Measurements from ENCODE around the gene CXCR4.

The CXCR4 gene

GRCh38 chr2:136131961-136132824 lies 14.2 kb upstream of the CXCR4 start:
- no peak overlapping the region for H3K4me3 ChIP-seq (ENCODE audit: low read length)
- DNase-seq (ENCODE audit: low read depth): no peak
- no peak for TF ChIP-seq CTCF (conservative IDR thresholded peaks at IDR 0.05; ENCODE audit: low read length)

GRCh38 chr2:136131484-136131960 lies 13.6 kb upstream of the CXCR4 start:
- TF ChIP-seq CTCF (conservative IDR thresholded peaks at IDR 0.05; ENCODE audit: low read length): no peak
- H3K4me3 ChIP-seq (ENCODE audit: low read length): no peak overlapping the region
- no peak for DNase-seq (ENCODE audit: low read depth)

GRCh38 chr2:136130511-136130910 lies 12.6 kb upstream of the CXCR4 start:
- no peak for TF ChIP-seq CTCF (conservative IDR thresholded peaks at IDR 0.05; ENCODE audit: low read length)
- H3K4me3 ChIP-seq (ENCODE audit: low read length): no peak overlapping the region
- DNase-seq (ENCODE audit: low read depth): no peak

- no peak for TF ChIP-seq CTCF (conservative IDR thresholded peaks at IDR 0.05; ENCODE audit: low read length)
- H3K4me3 ChIP-seq (ENCODE audit: low read length): no peak overlapping the region
- DNase-seq (ENCODE audit: low read depth): no peak
These were observed 12.1 kb upstream of the CXCR4 start for GRCh38 chr2:136130045-136130444.

GRCh38 chr2:136129601-136130000 lies 11.7 kb upstream of the CXCR4 start:
- DNase-seq (ENCODE audit: low read depth): no peak
- H3K4me3 ChIP-seq (ENCODE audit: low read length): no peak overlapping the region
- TF ChIP-seq CTCF (conservative IDR thresholded peaks at IDR 0.05; ENCODE audit: low read length): no peak

- no peak overlapping the region for H3K4me3 ChIP-seq (ENCODE audit: low read length)
- TF ChIP-seq CTCF (conservative IDR thresholded peaks at IDR 0.05; ENCODE audit: low read length): no peak
- no peak for DNase-seq (ENCODE audit: low read depth)
These were observed 11.0 kb upstream of the CXCR4 start for GRCh38 chr2:136128905-136129304.

- DNase-seq (ENCODE audit: low read depth): no peak
- no peak overlapping the region for H3K4me3 ChIP-seq (ENCODE audit: low read length)
- TF ChIP-seq CTCF (conservative IDR thresholded peaks at IDR 0.05; ENCODE audit: low read length): no peak
These were observed 10.4 kb upstream of the CXCR4 start for GRCh38 chr2:136128366-136128765.
